Measurements from ENCODE around the gene PRLH.
"Not testable (repeated sequence)": the region's sequence is repeated elsewhere in the genome, so short reads cannot be mapped to it uniquely, and the experiment has no call there.

Gene PRLH

GRCh38 chr2:237583385-237584295 lies 17.3 kb downstream of the PRLH start:
- no peak for DNase-seq

GRCh38 chr2:237585590-237586221 lies 19.3 kb downstream of the PRLH start:
- DNase-seq, result no peak

- DNase-seq, result no peak
Observed at GRCh38 chr2:237588044-237588696, 21.8 kb downstream of the PRLH start.

- DNase-seq, result no peak
Observed at GRCh38 chr2:237590272-237591140, 24.1 kb downstream of the PRLH start, which contains the start of gene RAB17. Gene RAB17 (minus strand): TSS chr2:237590734. CDS start chr2:237586154, 4,580 bp downstream.

- DNase-seq, result peak; percentile 8
Observed at GRCh38 chr2:237591141-237591881, 24.9 kb downstream of the PRLH start.

GRCh38 chr2:237592425-237592980 lies 26.1 kb downstream of the PRLH start:
- DNase-seq, result no peak

- no peak for DNase-seq
Observed at GRCh38 chr2:237593036-237593435, 26.7 kb downstream of the PRLH start.

- no peak for DNase-seq
Observed at GRCh38 chr2:237593596-237594320, 27.4 kb downstream of the PRLH start.

- no peak for DNase-seq
Observed at GRCh38 chr2:237594514-237594871, 28.1 kb downstream of the PRLH start.

GRCh38 chr2:237595829-237596519 lies 29.6 kb downstream of the PRLH start:
- DNase-seq, result not testable (repeated sequence)

GRCh38 chr2:237596520-237597195 lies 30.3 kb downstream of the PRLH start:
- DNase-seq, result no peak

- DNase-seq, result no peak
Observed at GRCh38 chr2:237597196-237598145, 31.1 kb downstream of the PRLH start.

- no peak for DNase-seq
Observed at GRCh38 chr2:237598468-237599208, 32.3 kb downstream of the PRLH start.

GRCh38 chr2:237599465-237600110 lies 33.2 kb downstream of the PRLH start:
- DNase-seq, result no peak

GRCh38 chr2:237600205-237600846 lies 34.0 kb downstream of the PRLH start:
- DNase-seq, result no peak

GRCh38 chr2:237601453-237602116 lies 35.2 kb downstream of the PRLH start:
- no peak for DNase-seq
